ENCODE results near the gene GRB10.

GRB10 gene

GRCh38 chr7:50791363-50791937, 8.8 kb upstream of the GRB10 start:
- ATAC-seq: no peak
- TF ChIP-seq BACH2 (CRISPR knock-in tag; IDR thresholded peaks at IDR 0.05; ENCODE audit: borderline replicate concordance): no peak

- ATAC-seq: no peak
These were observed 7.7 kb upstream of the GRB10 start for GRCh38 chr7:50790381-50790780.

GRCh38 chr7:50788382-50788781, 5.7 kb upstream of the GRB10 start:
- no peak for TF ChIP-seq ISL1 (CRISPR knock-in tag; IDR thresholded peaks at IDR 0.05)
- TF ChIP-seq ZFP30 (CRISPR knock-in tag; IDR thresholded peaks at IDR 0.05): no peak
- ATAC-seq: no peak

More at GRCh38 chr7:50790381-50790780, 7.7 kb upstream of the GRB10 start:
- TF ChIP-seq PPARA (CRISPR knock-in tag; IDR thresholded peaks at IDR 0.05; ENCODE audit: borderline replicate concordance) (no peak), ESRRG (CRISPR knock-in tag; IDR thresholded peaks at IDR 0.05) (no peak), OSR1 (CRISPR knock-in tag; IDR thresholded peaks at IDR 0.05) (no peak), POU6F1 (CRISPR knock-in tag; IDR thresholded peaks at IDR 0.05; ENCODE audit: borderline replicate concordance, low read depth) (no peak), CSDC2 (CRISPR knock-in tag; IDR thresholded peaks at IDR 0.05) (no peak), ZFP30 (CRISPR knock-in tag; IDR thresholded peaks at IDR 0.05) (no peak), TCF4 (CRISPR knock-in tag; IDR thresholded peaks at IDR 0.05; ENCODE audit: borderline replicate concordance) (no peak), RARB (CRISPR knock-in tag; IDR thresholded peaks at IDR 0.05) (no peak), GLIS3 (CRISPR knock-in tag; IDR thresholded peaks at IDR 0.05) (no peak), ARNTL (CRISPR knock-in tag; IDR thresholded peaks at IDR 0.05; ENCODE audit: borderline replicate concordance, low read depth) (no peak), ISL1 (CRISPR knock-in tag; IDR thresholded peaks at IDR 0.05) (no peak), ZNF70 (CRISPR knock-in tag; IDR thresholded peaks at IDR 0.05) (no peak), BACH2 (CRISPR knock-in tag; IDR thresholded peaks at IDR 0.05; ENCODE audit: borderline replicate concordance) (no peak), SNAI2 (CRISPR knock-in tag; IDR thresholded peaks at IDR 0.05) (no peak), ZNF8 (CRISPR knock-in tag; IDR thresholded peaks at IDR 0.05) (no peak), ZFP3 (CRISPR knock-in tag; IDR thresholded peaks at IDR 0.05) (no peak), CREB5 (CRISPR knock-in tag; IDR thresholded peaks at IDR 0.05; ENCODE audit: low read depth) (no peak)
- TF ChIP-seq, protein P1, sequence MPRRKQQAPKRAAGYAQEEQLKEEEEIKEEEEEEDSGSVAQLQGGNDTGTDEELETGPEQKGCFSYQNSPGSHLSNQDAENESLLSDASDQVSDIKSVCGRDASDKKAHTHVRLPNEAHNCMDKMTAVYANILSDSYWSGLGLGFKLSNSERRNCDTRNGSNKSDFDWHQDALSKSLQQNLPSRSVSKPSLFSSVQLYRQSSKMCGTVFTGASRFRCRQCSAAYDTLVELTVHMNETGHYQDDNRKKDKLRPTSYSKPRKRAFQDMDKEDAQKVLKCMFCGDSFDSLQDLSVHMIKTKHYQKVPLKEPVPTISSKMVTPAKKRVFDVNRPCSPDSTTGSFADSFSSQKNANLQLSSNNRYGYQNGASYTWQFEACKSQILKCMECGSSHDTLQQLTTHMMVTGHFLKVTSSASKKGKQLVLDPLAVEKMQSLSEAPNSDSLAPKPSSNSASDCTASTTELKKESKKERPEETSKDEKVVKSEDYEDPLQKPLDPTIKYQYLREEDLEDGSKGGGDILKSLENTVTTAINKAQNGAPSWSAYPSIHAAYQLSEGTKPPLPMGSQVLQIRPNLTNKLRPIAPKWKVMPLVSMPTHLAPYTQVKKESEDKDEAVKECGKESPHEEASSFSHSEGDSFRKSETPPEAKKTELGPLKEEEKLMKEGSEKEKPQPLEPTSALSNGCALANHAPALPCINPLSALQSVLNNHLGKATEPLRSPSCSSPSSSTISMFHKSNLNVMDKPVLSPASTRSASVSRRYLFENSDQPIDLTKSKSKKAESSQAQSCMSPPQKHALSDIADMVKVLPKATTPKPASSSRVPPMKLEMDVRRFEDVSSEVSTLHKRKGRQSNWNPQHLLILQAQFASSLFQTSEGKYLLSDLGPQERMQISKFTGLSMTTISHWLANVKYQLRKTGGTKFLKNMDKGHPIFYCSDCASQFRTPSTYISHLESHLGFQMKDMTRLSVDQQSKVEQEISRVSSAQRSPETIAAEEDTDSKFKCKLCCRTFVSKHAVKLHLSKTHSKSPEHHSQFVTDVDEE (CRISPR knock-in tag; IDR thresholded peaks at IDR 0.05): no peak
- TF ChIP-seq, protein P2, sequence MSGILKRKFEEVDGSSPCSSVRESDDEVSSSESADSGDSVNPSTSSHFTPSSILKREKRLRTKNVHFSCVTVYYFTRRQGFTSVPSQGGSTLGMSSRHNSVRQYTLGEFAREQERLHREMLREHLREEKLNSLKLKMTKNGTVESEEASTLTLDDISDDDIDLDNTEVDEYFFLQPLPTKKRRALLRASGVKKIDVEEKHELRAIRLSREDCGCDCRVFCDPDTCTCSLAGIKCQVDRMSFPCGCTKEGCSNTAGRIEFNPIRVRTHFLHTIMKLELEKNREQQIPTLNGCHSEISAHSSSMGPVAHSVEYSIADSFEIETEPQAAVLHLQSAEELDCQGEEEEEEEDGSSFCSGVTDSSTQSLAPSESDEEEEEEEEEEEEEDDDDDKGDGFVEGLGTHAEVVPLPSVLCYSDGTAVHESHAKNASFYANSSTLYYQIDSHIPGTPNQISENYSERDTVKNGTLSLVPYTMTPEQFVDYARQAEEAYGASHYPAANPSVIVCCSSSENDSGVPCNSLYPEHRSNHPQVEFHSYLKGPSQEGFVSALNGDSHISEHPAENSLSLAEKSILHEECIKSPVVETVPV (CRISPR knock-in tag; IDR thresholded peaks at IDR 0.05): no peak

- ATAC-seq: no peak
- TF ChIP-seq ZNF565 (CRISPR knock-in tag; conservative IDR thresholded peaks at IDR 0.05; ENCODE audit: low read depth) (no peak), CREB5 (CRISPR knock-in tag; IDR thresholded peaks at IDR 0.05; ENCODE audit: low read depth) (no peak), TOX (CRISPR knock-in tag; IDR thresholded peaks at IDR 0.05; ENCODE audit: borderline replicate concordance) (no peak), ZC3H10 (CRISPR knock-in tag; IDR thresholded peaks at IDR 0.05) (no peak), PATZ1 (CRISPR knock-in tag; IDR thresholded peaks at IDR 0.05; ENCODE audit: borderline replicate concordance) (no peak), ZFP3 (CRISPR knock-in tag; IDR thresholded peaks at IDR 0.05) (no peak), CSDC2 (CRISPR knock-in tag; IDR thresholded peaks at IDR 0.05) (no peak), ARNTL (CRISPR knock-in tag; IDR thresholded peaks at IDR 0.05; ENCODE audit: borderline replicate concordance, low read depth) (no peak), SNAI2 (CRISPR knock-in tag; IDR thresholded peaks at IDR 0.05) (no peak), PPARA (CRISPR knock-in tag; IDR thresholded peaks at IDR 0.05; ENCODE audit: borderline replicate concordance) (no peak), RARB (CRISPR knock-in tag; IDR thresholded peaks at IDR 0.05) (no peak), ZNF8 (CRISPR knock-in tag; IDR thresholded peaks at IDR 0.05) (no peak), TCF4 (CRISPR knock-in tag; IDR thresholded peaks at IDR 0.05; ENCODE audit: borderline replicate concordance) (no peak), ISL1 (CRISPR knock-in tag; IDR thresholded peaks at IDR 0.05) (no peak)
- TF ChIP-seq, protein P2 (CRISPR knock-in tag; IDR thresholded peaks at IDR 0.05): no peak
These were observed 5.1 kb upstream of the GRB10 start for GRCh38 chr7:50787825-50788224.
